Measurements from ENCODE around the gene NRARP. TPM values are rescaled to one million over a fixed set of nuclear protein-coding genes. Genes with fewer than 3 reads are reported as not detected.

Gene NRARP
- total and polyA plus RNA-seq, 2 of the 13 experiments (the other 11 are each of a cell fraction or from before 2014, with no cell fraction given) = 0.22 to 0.46 TPM

DNA sequence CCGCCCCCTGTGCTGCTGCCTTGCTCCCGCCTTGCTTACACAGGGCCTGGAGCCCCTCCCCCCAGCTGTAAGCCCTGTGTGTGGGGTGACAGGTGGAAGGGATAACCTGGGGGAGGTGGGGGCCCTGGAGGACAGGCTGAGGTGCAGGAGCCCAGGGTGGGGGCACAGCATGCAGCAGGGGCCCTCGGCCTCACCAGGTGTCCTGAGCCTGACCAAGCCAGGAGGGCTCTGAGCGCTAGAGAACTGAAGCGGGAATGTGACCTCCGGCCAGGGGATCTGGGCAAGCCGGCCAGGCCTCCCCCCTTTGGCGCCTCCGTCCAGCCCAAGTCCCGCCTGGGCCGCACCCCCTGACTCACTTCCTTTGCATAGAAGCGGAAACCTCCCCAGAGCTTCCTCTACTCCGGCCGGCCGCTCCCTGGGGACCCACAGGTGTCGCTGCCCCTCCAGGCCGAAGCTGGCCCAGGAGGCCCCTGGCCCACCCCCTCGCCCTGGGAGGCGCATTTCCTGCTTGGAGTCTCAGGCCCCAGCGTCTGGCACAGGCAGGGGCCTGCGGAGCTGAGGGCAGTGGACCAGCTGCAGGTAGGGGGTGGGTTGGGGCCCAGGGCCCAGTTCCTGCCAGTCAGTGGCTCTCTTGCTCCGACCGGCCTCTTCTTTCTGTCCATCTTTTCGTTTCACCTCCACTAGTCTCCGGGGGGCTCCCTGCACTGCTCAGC, 24.6 kb downstream of the NRARP start, which contains the start of gene TOR4A (continued):
- TF ChIP-seq AKNA (CRISPR knock-in tag; IDR thresholded peaks at IDR 0.05; ENCODE audit: borderline replicate concordance) (0 out of 2 replicates have a peak, but pooled peaks have one; percentile 33), SP5 (CRISPR knock-in tag; IDR thresholded peaks at IDR 0.05; ENCODE audit: borderline replicate concordance, low read depth) (peak; percentile 36), ZNF30 (CRISPR knock-in tag; IDR thresholded peaks at IDR 0.05) (no peak), FOXA1 (IDR thresholded peaks at IDR 0.05) (no peak), FOXA1 (CRISPR knock-in tag; IDR thresholded peaks at IDR 0.05) (peak; percentile 70), FOXJ3 (CRISPR knock-in tag; IDR thresholded peaks at IDR 0.05; ENCODE audit: borderline replicate concordance) (0 out of 2 replicates have a peak, but pooled peaks have one; percentile 25), CBX5 (CRISPR knock-in tag; IDR thresholded peaks at IDR 0.05; ENCODE audit: borderline replicate concordance) (peak; percentile 43; the same call in 1 of the 2 replicates), KDM5B (CRISPR knock-in tag; IDR thresholded peaks at IDR 0.05; ENCODE audit: borderline replicate concordance) (no peak), TEAD3 (CRISPR knock-in tag; optimal IDR thresholded peaks at IDR 0.05; ENCODE audit: borderline replicate concordance) (peak; percentile 76), ZNF275 (CRISPR knock-in tag; IDR thresholded peaks at IDR 0.05; ENCODE audit: borderline replicate concordance) (no peak), ZNF143 (CRISPR knock-in tag; IDR thresholded peaks at IDR 0.05) (peak; percentile 52), ZNF274 (CRISPR knock-in tag; IDR thresholded peaks at IDR 0.05) (no peak; the same call in 1 of the 2 replicates), ZNF280D (CRISPR knock-in tag; IDR thresholded peaks at IDR 0.05) (peak; percentile 80; the same call in 1 of the 2 replicates)
- TF ChIP-seq, protein P1, sequence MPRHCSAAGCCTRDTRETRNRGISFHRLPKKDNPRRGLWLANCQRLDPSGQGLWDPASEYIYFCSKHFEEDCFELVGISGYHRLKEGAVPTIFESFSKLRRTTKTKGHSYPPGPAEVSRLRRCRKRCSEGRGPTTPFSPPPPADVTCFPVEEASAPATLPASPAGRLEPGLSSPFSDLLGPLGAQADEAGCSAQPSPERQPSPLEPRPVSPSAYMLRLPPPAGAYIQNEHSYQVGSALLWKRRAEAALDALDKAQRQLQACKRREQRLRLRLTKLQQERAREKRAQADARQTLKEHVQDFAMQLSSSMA (CRISPR knock-in tag; IDR thresholded peaks at IDR 0.05) = peak; percentile 94
- TF ChIP-seq, protein P2, sequence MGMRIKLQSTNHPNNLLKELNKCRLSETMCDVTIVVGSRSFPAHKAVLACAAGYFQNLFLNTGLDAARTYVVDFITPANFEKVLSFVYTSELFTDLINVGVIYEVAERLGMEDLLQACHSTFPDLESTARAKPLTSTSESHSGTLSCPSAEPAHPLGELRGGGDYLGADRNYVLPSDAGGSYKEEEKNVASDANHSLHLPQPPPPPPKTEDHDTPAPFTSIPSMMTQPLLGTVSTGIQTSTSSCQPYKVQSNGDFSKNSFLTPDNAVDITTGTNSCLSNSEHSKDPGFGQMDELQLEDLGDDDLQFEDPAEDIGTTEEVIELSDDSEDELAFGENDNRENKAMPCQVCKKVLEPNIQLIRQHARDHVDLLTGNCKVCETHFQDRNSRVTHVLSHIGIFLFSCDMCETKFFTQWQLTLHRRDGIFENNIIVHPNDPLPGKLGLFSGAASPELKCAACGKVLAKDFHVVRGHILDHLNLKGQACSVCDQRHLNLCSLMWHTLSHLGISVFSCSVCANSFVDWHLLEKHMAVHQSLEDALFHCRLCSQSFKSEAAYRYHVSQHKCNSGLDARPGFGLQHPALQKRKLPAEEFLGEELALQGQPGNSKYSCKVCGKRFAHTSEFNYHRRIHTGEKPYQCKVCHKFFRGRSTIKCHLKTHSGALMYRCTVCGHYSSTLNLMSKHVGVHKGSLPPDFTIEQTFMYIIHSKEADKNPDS (CRISPR knock-in tag; IDR thresholded peaks at IDR 0.05) = 0 out of 2 replicates have a peak, but pooled peaks have one; percentile 68
